Prostate gland (tissue), 2 donors: ENCODE measurements around the gene PATL1. TPM values are rescaled to one million over a fixed set of nuclear protein-coding genes. Genes with fewer than 3 reads are reported as not detected.

Experiments
- microRNA-seq: library from miRNA; unstranded; fragments of <30 nt; microRNA quantifications from one replicate; pipeline ENCODE4, GENCODE V29; 2016
- small RNA-seq, 2 donors: library from RNA; depleted of rRNA; stranded (forward); fragments of <200 nt; gene quantifications; one replicate each; pipeline ENCODE3, GENCODE V24; 2016
- total RNA-seq, 2 donors: library from RNA; depleted of rRNA; stranded (reverse); fragments of >200 nt; gene quantifications; one replicate each; pipeline ENCODE4 v1.1.0, GENCODE V29; 2016

PATL1 gene
- total RNA-seq, 2 donors from 2014 or later, result 10.3 to 26.2 TPM

Small RNAs within 50 kb of the gene (microRNA-seq; reads per million reads assigned to microRNA genes)
- gene MIR3162, result not detected

Small RNAs within 50 kb of the gene (small RNA-seq; reads per million reads assigned to genes)
- 0 reads per million in 2 donors for gene MIR3162

Other genes with a start within 250 kb of the PATL1 start
- not detected for gene OR5A2, start 242.6 kb downstream of the PATL1 start, total RNA-seq
- gene OR5A1, start 232.6 kb downstream of the PATL1 start, total RNA-seq, result under 1 TPM in 1 of 2 donors, not detected in 1; 0.17 TPM
- gene OR4D6, start 212.1 kb downstream of the PATL1 start, total RNA-seq, result not detected
- not detected for gene OR4D10, start 195.7 kb downstream of the PATL1 start, total RNA-seq
- not detected for gene OR4D11, start 165.5 kb downstream of the PATL1 start, total RNA-seq
- gene OR4D9, start 157.5 kb downstream of the PATL1 start, total RNA-seq, result not detected
- gene OSBP, start 53.3 kb downstream of the PATL1 start, total RNA-seq, result 10 to 100 TPM; 46.1 to 49.0 TPM
- not detected for gene OR10V1, start 44.8 kb upstream of the PATL1 start, total RNA-seq
- gene STX3, start 86.3 kb upstream of the PATL1 start, total RNA-seq, result 10 to 100 TPM; 20.8 to 58.5 TPM
- 10 to 100 TPM; 38.3 to 97.6 TPM for gene MRPL16, start 141.7 kb upstream of the PATL1 start, total RNA-seq
- not detected for gene CBLIF, start 176.5 kb upstream of the PATL1 start, total RNA-seq
- 1 to 10 TPM; 1.0 to 8.1 TPM for gene TCN1, start 197.4 kb upstream of the PATL1 start, total RNA-seq
- gene OOSP3, start 209.7 kb upstream of the PATL1 start, total RNA-seq, result not detected